Thymus (tissue), 11 donors: ENCODE measurements around the gene BCAN. TPM values are rescaled to one million over a fixed set of nuclear protein-coding genes. Genes with fewer than 3 reads are reported as not detected.
"Not testable (repeated sequence)": the region's sequence is repeated elsewhere in the genome, so short reads cannot be mapped to it uniquely, and the experiment has no call there.

Experiments used
- DNase-seq, 9 donors: peaks; one replicate each; pipeline ENCODE4 v3.0.0-alpha.2; 2013; ENCODE audit warnings: low spot score in 9 of 9, low read depth in 6 of 9, missing footprints in 1 of 9
- H3K27ac ChIP-seq, 2 donors: one replicate each; pipeline ENCODE4 v1.5.1; 2013; ENCODE audit warnings: control low read depth in 1 of 2, low read depth in 1 of 2, low read length in 1 of 2, mild to moderate bottlenecking in 1 of 2, moderate library complexity in 1 of 2
- H3K27me3 ChIP-seq, 2 donors: one replicate each; pipeline ENCODE4 v1.5.1; 2013; ENCODE audit warnings: low read length in 1 of 2; ENCODE audit not compliant: control insufficient read depth in 2 of 2, insufficient read depth in 1 of 2
- H3K36me3 ChIP-seq, 2 donors: one replicate each; pipeline ENCODE4 v1.5.1; 2013; ENCODE audit warnings: low read length in 1 of 2, mild to moderate bottlenecking in 1 of 2, moderate library complexity in 1 of 2; ENCODE audit not compliant: control insufficient read depth in 2 of 2, insufficient read depth in 2 of 2
- H3K4me1 ChIP-seq, 2 donors: one replicate each; pipeline ENCODE4 v1.5.1; 2013; ENCODE audit warnings: low read length in 2 of 2; ENCODE audit not compliant: control insufficient read depth in 2 of 2, insufficient read depth in 2 of 2
- H3K4me3 ChIP-seq, 2 donors: one replicate each; pipeline ENCODE4 v1.5.1; 2013; ENCODE audit warnings: low read length in 2 of 2, control low read depth in 1 of 2, mild to moderate bottlenecking in 1 of 2
- H3K9me3 ChIP-seq, 2 donors: one replicate each; pipeline ENCODE4 v1.5.1; 2013; ENCODE audit warnings: low read length in 1 of 2, mild to moderate bottlenecking in 1 of 2; ENCODE audit not compliant: control insufficient read depth in 2 of 2, insufficient read depth in 1 of 2
- WGBS: extraction: QIAGEN DNeasy Blood & Tissue Kit; methylation state at CpG from one replicate; pipeline ENCODE4 v1.1.7; 2013; 5-methylcytosine and 5-hydroxymethylcytosine counted together
- polyA plus RNA-seq: library from polyadenylated mRNA; stranded (reverse); fragments of 200-250 nt; gene quantifications from one replicate; pipeline ENCODE4 v1.2.3, GENCODE V29; 2013
- total RNA-seq: library from RNA; stranded (reverse); fragments of 120-200 nt; gene quantifications from one replicate; pipeline ENCODE4 v1.2.4, GENCODE V29; 2013
- donor health status: healthy.

Gene BCAN
- total and polyA plus RNA-seq, 2 donors, result 0.24 to 0.43 TPM

- Histone ChIP-seq H3K27ac (no peak overlapping the region), H3K36me3 (no peaks in the 10 kb centered on the region), H3K9me3 (no peaks in the 10 kb centered on the region), H3K27me3 (peaks cover 50 to 95% of the 10 kb centered on the region in 2 donors), H3K4me3 (peak overlapping the region in 1 of 2 donors; percentile 14), H3K4me1 (peaks cover 2 to 7% of the 10 kb centered on the region in 2 donors)
- 5% methylated on average over 55 of the region's 55 CpGs for WGBS
- no peak for DNase-seq
These were observed 17.0 kb upstream of the BCAN start for GRCh38 chr1:156624814-156625435.

- no peaks in the 10 kb centered on the region for H3K36me3 ChIP-seq
- DNase-seq, result peak in 5 of 9 donors; percentile 48 to 73 (median 57)
- H3K9me3 ChIP-seq, result no peaks in the 10 kb centered on the region
- peaks cover 2 to 7% of the 10 kb centered on the region in 2 donors for H3K4me1 ChIP-seq
- WGBS, result 3% methylated on average over 45 of the region's 45 CpGs
- no peak overlapping the region for H3K4me3 ChIP-seq
- no peak overlapping the region for H3K27ac ChIP-seq
- H3K27me3 ChIP-seq, result peaks cover 45 to 95% of the 10 kb centered on the region in 2 donors
These were observed 16.4 kb upstream of the BCAN start for GRCh38 chr1:156625436-156626078.

- peaks cover 2 to 7% of the 10 kb centered on the region in 2 donors for H3K4me1 ChIP-seq
- peaks cover 45 to 95% of the 10 kb centered on the region in 2 donors for H3K27me3 ChIP-seq
- H3K4me3 ChIP-seq, result no peak overlapping the region
- no peak overlapping the region for H3K27ac ChIP-seq
- no peaks in the 10 kb centered on the region for H3K36me3 ChIP-seq
- WGBS, result 50% methylated on average over 4 of the region's 4 CpGs
- H3K9me3 ChIP-seq, result no peaks in the 10 kb centered on the region
- DNase-seq, result no peak
These were observed 15.9 kb upstream of the BCAN start for GRCh38 chr1:156626079-156626438.

- Histone ChIP-seq H3K36me3 (no peaks in the 10 kb centered on the region), H3K27me3 (peaks cover 38 to 95% of the 10 kb centered on the region in 2 donors), H3K4me3 (no peak overlapping the region), H3K4me1 (peaks cover 2 to 7% of the 10 kb centered on the region in 2 donors), H3K9me3 (no peaks in the 10 kb centered on the region), H3K27ac (no peak overlapping the region)
- WGBS, result 97% methylated on average over 2 of the region's 2 CpGs
- DNase-seq, result peak in 3 of 9 donors; percentile 22 to 48 (median 27)
These were observed 14.5 kb upstream of the BCAN start for GRCh38 chr1:156627313-156627880.

GRCh38 chr1:156629823-156630449, 12.0 kb upstream of the BCAN start:
- peaks cover 27 to 94% of the 10 kb centered on the region in 2 donors for H3K27me3 ChIP-seq
- WGBS, result 68% methylated on average over 8 of the region's 8 CpGs
- peaks cover 0 to 2% of the 10 kb centered on the region in 2 donors for H3K4me1 ChIP-seq
- no peak overlapping the region for H3K27ac ChIP-seq
- H3K4me3 ChIP-seq, result no peak overlapping the region
- no peak for DNase-seq
- no peaks in the 10 kb centered on the region for H3K36me3 ChIP-seq
- no peaks in the 10 kb centered on the region for H3K9me3 ChIP-seq

GRCh38 chr1:156631152-156631551, 10.8 kb upstream of the BCAN start:
- H3K9me3 ChIP-seq, H3K36me3 ChIP-seq, DNase-seq, H3K4me3 ChIP-seq, H3K27ac ChIP-seq, H3K4me1 ChIP-seq: not testable (repeated sequence)
- peaks cover 18 to 92% of the 10 kb centered on the region in 2 donors for H3K27me3 ChIP-seq
- WGBS, result 62% methylated on average over 9 of the region's 9 CpGs

- Histone ChIP-seq H3K4me3 (no peak overlapping the region), H3K9me3 (no peaks in the 10 kb centered on the region), H3K36me3 (no peaks in the 10 kb centered on the region), H3K4me1 (no peaks in the 10 kb centered on the region), H3K27me3 (peaks cover 12 to 89% of the 10 kb centered on the region in 2 donors), H3K27ac (no peak overlapping the region)
- DNase-seq, result no peak
- WGBS, result 86% methylated on average over 3 of the region's 3 CpGs
These were observed 9.6 kb upstream of the BCAN start for GRCh38 chr1:156632355-156632754.

GRCh38 chr1:156638189-156638985, 3.5 kb upstream of the BCAN start:
- peaks cover 56 to 93% of the 10 kb centered on the region in 2 donors for H3K27me3 ChIP-seq
- no peaks in the 10 kb centered on the region for H3K36me3 ChIP-seq
- H3K9me3 ChIP-seq, result peaks cover 0 to 4% of the 10 kb centered on the region in 2 donors
- DNase-seq, result no peak
- WGBS, result 82% methylated on average over 8 of the region's 8 CpGs
- no peak overlapping the region for H3K4me3 ChIP-seq
- H3K27ac ChIP-seq, result no peak overlapping the region
- no peaks in the 10 kb centered on the region for H3K4me1 ChIP-seq
